Stimulated activated effector memory CD8-positive, alpha-beta T cell treated with anti-CD3 and anti-CD28 coated beads, Interleukin-12 subunit alpha, Interleukin-12 subunit beta, amount 100 ng/mL, for 72 hours (primary cell): ENCODE results near the gene TMEM41A.
"Not testable (repeated sequence)": the region's sequence is repeated elsewhere in the genome, so short reads cannot be mapped to it uniquely, and the experiment has no call there.

Source experiments
- ATAC-seq: fragments of 150-1000 bp; cut with Tn5 transposase; 2 replicates; pipeline ENCODE4 v1.10.0; 2021
- DNase-seq, 2 donors: peaks; one replicate each; pipeline ENCODE4 v3.0.0; 2021 to 2022; ENCODE audit warnings: low spot score in 2 of 2
- H3K27ac Mint-ChIP-seq: one replicate; pipeline ENCODE4 v1.8.0; 2022; ENCODE audit warnings: mild to moderate bottlenecking, mixed read lengths
- H3K36me3 Mint-ChIP-seq: one replicate; pipeline ENCODE4 v1.8.0; 2022; ENCODE audit warnings: mild to moderate bottlenecking, mixed read lengths
- H3K4me1 Mint-ChIP-seq: one replicate; pipeline ENCODE4 v1.8.0; 2022; ENCODE audit warnings: mixed read lengths
- H3K4me3 Mint-ChIP-seq: one replicate; pipeline ENCODE4 v1.8.0; 2022; ENCODE audit warnings: mild to moderate bottlenecking, mixed read lengths
- H3K9me3 Mint-ChIP-seq: one replicate; pipeline ENCODE4 v1.8.0; 2022; ENCODE audit warnings: mixed read lengths

TMEM41A gene

GRCh38 chr3:185466123-185466522 is 32.7 kb downstream of the TMEM41A start:
- DNase-seq, H3K4me1 Mint-ChIP-seq, ATAC-seq, H3K9me3 Mint-ChIP-seq, H3K27ac Mint-ChIP-seq, H3K36me3 Mint-ChIP-seq, H3K4me3 Mint-ChIP-seq: not testable (repeated sequence)

- ATAC-seq (no peak), DNase-seq (no peak)
- Mint-ChIP-seq H3K9me3 (no peaks in the 10 kb centered on the region), H3K36me3 (no peaks in the 10 kb centered on the region), H3K4me3 (no peak overlapping the region), H3K4me1 (no peaks in the 10 kb centered on the region), H3K27ac (no peak overlapping the region)
Observed at GRCh38 chr3:185465471-185465870, 33.4 kb downstream of the TMEM41A start.

GRCh38 chr3:185460719-185461350 is 38.0 kb downstream of the TMEM41A start:
- Mint-ChIP-seq H3K9me3 (no peaks in the 10 kb centered on the region), H3K27ac (no peak overlapping the region), H3K4me1 (no peaks in the 10 kb centered on the region), H3K36me3 (no peaks in the 10 kb centered on the region), H3K4me3 (no peak overlapping the region)
- no peak for ATAC-seq
- no peak for DNase-seq

- Mint-ChIP-seq H3K36me3 (no peaks in the 10 kb centered on the region), H3K4me3 (no peak overlapping the region), H3K4me1 (no peaks in the 10 kb centered on the region), H3K9me3 (no peaks in the 10 kb centered on the region), H3K27ac (no peak overlapping the region)
- DNase-seq: no peak
- ATAC-seq: no peak
Observed at GRCh38 chr3:185460309-185460708, 38.5 kb downstream of the TMEM41A start.

GRCh38 chr3:185457376-185457775 is 41.5 kb downstream of the TMEM41A start:
- ATAC-seq (no peak), DNase-seq (no peak)
- no peak overlapping the region for H3K4me3 Mint-ChIP-seq
- H3K27ac Mint-ChIP-seq: no peak overlapping the region
- no peaks in the 10 kb centered on the region for H3K9me3 Mint-ChIP-seq
- H3K36me3 Mint-ChIP-seq: no peaks in the 10 kb centered on the region
- no peaks in the 10 kb centered on the region for H3K4me1 Mint-ChIP-seq

- not testable (repeated sequence) for H3K4me3 Mint-ChIP-seq, H3K4me1 Mint-ChIP-seq, DNase-seq, H3K36me3 Mint-ChIP-seq, H3K9me3 Mint-ChIP-seq, ATAC-seq, H3K27ac Mint-ChIP-seq
Observed at GRCh38 chr3:185451432-185451831, 47.4 kb downstream of the TMEM41A start.

GRCh38 chr3:185448107-185448506 is 50.7 kb downstream of the TMEM41A start:
- no peak for DNase-seq
- H3K36me3 Mint-ChIP-seq: no peaks in the 10 kb centered on the region
- no peak overlapping the region for H3K4me3 Mint-ChIP-seq
- H3K9me3 Mint-ChIP-seq: no peaks in the 10 kb centered on the region
- H3K4me1 Mint-ChIP-seq: no peaks in the 10 kb centered on the region
- H3K27ac Mint-ChIP-seq: no peak overlapping the region
- no peak for ATAC-seq

- Mint-ChIP-seq H3K36me3 (no peaks in the 10 kb centered on the region), H3K27ac (no peak overlapping the region)
- ATAC-seq: no peak
Observed at GRCh38 chr3:185444329-185444728, 54.5 kb downstream of the TMEM41A start.

GRCh38 chr3:185442031-185442430 is 56.8 kb downstream of the TMEM41A start:
- Mint-ChIP-seq H3K27ac (no peak overlapping the region), H3K9me3 (no peaks in the 10 kb centered on the region), H3K4me1 (no peaks in the 10 kb centered on the region), H3K36me3 (no peaks in the 10 kb centered on the region), H3K4me3 (no peak overlapping the region)
- ATAC-seq (no peak), DNase-seq (no peak)

More at GRCh38 chr3:185444329-185444728, 54.5 kb downstream of the TMEM41A start:
- H3K9me3 Mint-ChIP-seq: no peaks in the 10 kb centered on the region
- DNase-seq: no peak
- H3K4me3 Mint-ChIP-seq: no peak overlapping the region
- H3K4me1 Mint-ChIP-seq: no peaks in the 10 kb centered on the region

GRCh38 chr3:185439745-185440466 is 58.9 kb downstream of the TMEM41A start:
- ATAC-seq (no peak), DNase-seq (no peak)
- Mint-ChIP-seq H3K36me3 (no peaks in the 10 kb centered on the region), H3K27ac (no peak overlapping the region), H3K4me3 (no peak overlapping the region), H3K4me1 (no peaks in the 10 kb centered on the region), H3K9me3 (no peaks in the 10 kb centered on the region)
